ENCODE data around the gene NPAS3.

NPAS3 gene

DNA sequence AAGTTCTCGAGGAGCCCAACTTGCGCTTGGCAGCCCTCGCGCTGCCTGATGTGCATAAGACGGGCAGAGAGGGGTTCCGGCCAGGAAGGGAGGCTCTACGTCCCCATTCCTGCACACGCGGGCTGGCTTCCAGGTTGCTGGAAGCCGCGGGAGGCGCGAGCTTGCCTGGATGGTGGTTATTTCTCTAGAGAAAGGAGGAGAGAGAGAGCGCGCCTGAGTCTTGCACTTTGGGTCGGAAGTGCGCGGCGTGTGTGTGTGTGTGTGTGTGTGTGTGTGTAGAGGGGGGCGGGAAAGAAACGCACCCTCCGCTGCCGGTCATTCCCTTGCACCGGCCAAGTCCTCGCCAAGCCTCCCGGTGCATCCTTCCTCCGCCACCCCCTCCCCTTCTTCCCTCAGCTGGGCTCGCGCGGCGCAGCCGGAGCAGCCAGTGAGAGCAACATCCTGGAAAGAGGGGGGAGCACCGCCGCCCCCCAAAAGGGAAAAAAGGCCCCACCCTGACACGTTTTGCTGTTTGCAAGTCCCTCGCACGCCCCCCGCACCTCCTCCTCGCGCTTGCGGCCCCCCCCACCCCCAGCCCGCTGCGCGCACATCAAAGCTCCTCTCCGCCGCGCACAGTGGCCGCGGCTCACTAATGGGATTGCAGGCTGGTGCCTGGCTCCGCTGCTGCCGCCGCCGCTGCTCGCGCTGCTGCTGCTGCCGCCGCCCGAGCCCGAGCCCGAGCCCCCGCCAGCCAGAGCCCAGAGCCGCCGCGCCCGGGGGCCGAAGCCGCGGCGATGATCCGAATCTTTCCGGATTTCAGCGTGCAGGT, 4.4 kb upstream of the NPAS3 start:
- TF ChIP-seq SPI1 (IDR thresholded peaks at IDR 0.05; ENCODE audit: borderline replicate concordance, low read depth) (no peak), POLR2AphosphoS5 (IDR thresholded peaks at IDR 0.05; ENCODE audit: low read depth) (no peak), GABPA (IDR thresholded peaks at IDR 0.05; ENCODE audit: low read depth) (no peak)
- TF ChIP-seq, protein P1, sequence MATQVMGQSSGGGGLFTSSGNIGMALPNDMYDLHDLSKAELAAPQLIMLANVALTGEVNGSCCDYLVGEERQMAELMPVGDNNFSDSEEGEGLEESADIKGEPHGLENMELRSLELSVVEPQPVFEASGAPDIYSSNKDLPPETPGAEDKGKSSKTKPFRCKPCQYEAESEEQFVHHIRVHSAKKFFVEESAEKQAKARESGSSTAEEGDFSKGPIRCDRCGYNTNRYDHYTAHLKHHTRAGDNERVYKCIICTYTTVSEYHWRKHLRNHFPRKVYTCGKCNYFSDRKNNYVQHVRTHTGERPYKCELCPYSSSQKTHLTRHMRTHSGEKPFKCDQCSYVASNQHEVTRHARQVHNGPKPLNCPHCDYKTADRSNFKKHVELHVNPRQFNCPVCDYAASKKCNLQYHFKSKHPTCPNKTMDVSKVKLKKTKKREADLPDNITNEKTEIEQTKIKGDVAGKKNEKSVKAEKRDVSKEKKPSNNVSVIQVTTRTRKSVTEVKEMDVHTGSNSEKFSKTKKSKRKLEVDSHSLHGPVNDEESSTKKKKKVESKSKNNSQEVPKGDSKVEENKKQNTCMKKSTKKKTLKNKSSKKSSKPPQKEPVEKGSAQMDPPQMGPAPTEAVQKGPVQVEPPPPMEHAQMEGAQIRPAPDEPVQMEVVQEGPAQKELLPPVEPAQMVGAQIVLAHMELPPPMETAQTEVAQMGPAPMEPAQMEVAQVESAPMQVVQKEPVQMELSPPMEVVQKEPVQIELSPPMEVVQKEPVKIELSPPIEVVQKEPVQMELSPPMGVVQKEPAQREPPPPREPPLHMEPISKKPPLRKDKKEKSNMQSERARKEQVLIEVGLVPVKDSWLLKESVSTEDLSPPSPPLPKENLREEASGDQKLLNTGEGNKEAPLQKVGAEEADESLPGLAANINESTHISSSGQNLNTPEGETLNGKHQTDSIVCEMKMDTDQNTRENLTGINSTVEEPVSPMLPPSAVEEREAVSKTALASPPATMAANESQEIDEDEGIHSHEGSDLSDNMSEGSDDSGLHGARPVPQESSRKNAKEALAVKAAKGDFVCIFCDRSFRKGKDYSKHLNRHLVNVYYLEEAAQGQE (IDR thresholded peaks at IDR 0.05; ENCODE audit: insufficient replicate concordance, low read depth), result no peak
- TF ChIP-seq, protein P2, sequence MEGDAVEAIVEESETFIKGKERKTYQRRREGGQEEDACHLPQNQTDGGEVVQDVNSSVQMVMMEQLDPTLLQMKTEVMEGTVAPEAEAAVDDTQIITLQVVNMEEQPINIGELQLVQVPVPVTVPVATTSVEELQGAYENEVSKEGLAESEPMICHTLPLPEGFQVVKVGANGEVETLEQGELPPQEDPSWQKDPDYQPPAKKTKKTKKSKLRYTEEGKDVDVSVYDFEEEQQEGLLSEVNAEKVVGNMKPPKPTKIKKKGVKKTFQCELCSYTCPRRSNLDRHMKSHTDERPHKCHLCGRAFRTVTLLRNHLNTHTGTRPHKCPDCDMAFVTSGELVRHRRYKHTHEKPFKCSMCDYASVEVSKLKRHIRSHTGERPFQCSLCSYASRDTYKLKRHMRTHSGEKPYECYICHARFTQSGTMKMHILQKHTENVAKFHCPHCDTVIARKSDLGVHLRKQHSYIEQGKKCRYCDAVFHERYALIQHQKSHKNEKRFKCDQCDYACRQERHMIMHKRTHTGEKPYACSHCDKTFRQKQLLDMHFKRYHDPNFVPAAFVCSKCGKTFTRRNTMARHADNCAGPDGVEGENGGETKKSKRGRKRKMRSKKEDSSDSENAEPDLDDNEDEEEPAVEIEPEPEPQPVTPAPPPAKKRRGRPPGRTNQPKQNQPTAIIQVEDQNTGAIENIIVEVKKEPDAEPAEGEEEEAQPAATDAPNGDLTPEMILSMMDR (IDR thresholded peaks at IDR 0.05; ENCODE audit: insufficient read depth, low read length), result no peak
- no peak for DNase-seq (ENCODE audit: low read depth in 1 of 2, low spot score in 1 of 2)
- Histone ChIP-seq H3K27me3 (ENCODE audit: insufficient read depth, poor library complexity, severe bottlenecking) (peaks cover 62% of the 10 kb centered on the region), H3K4me3 (replicated peaks; ENCODE audit: insufficient read depth, low read length) (no peak overlapping the region), H3K27ac (replicated peaks) (no peak overlapping the region)

DNA sequence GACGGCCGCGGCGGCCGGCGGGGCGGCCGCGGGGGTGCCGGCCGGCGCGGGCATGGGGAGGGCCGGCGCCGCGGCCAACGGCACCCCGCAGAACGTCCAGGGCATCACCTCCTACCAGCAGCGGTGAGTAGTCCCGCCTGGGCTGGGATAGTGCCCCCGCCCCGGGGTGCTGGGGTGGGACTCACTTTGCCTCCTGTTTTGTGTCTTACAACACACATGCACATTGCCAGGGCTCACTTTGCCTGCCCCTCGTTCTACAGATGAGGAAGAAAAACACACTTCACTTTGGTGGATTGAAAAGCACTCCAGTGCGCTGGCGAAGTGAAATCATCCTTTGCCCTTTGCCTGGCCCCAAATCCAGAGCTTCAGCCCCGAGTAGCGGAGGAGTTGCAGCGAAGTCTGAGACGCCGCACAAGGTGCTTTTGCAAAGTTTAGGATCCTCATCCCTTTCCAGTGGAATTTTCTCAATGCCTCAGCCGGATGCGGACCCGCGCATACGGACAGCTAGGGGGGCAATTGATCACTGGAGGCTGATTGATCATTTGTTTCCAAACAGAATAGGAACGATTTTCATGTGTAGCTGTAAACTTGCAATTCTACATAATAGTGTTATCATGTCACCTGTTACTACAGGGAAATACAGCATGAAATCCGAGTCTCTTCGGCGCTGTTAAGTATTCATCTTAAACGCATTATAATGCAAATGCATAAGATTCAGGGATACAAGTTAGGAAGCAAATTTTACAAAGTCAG, 3.6 kb upstream of the NPAS3 start:
- Histone ChIP-seq H3K4me3 (replicated peaks; ENCODE audit: insufficient read depth, low read length) (no peak overlapping the region), H3K27ac (replicated peaks) (no peak overlapping the region), H3K27me3 (ENCODE audit: insufficient read depth, poor library complexity, severe bottlenecking) (peaks cover 64% of the 10 kb centered on the region)
- TF ChIP-seq, protein P2 (IDR thresholded peaks at IDR 0.05; ENCODE audit: insufficient read depth, low read length), result no peak
- no peak for TF ChIP-seq GABPA (IDR thresholded peaks at IDR 0.05; ENCODE audit: low read depth)
- TF ChIP-seq SPI1 (IDR thresholded peaks at IDR 0.05; ENCODE audit: borderline replicate concordance, low read depth), result no peak
- TF ChIP-seq POLR2AphosphoS5 (IDR thresholded peaks at IDR 0.05; ENCODE audit: low read depth), result no peak
- TF ChIP-seq, protein P1 (IDR thresholded peaks at IDR 0.05; ENCODE audit: insufficient replicate concordance, low read depth), result no peak
- DNase-seq (ENCODE audit: low read depth in 1 of 2, low spot score in 1 of 2), result no peak

DNA sequence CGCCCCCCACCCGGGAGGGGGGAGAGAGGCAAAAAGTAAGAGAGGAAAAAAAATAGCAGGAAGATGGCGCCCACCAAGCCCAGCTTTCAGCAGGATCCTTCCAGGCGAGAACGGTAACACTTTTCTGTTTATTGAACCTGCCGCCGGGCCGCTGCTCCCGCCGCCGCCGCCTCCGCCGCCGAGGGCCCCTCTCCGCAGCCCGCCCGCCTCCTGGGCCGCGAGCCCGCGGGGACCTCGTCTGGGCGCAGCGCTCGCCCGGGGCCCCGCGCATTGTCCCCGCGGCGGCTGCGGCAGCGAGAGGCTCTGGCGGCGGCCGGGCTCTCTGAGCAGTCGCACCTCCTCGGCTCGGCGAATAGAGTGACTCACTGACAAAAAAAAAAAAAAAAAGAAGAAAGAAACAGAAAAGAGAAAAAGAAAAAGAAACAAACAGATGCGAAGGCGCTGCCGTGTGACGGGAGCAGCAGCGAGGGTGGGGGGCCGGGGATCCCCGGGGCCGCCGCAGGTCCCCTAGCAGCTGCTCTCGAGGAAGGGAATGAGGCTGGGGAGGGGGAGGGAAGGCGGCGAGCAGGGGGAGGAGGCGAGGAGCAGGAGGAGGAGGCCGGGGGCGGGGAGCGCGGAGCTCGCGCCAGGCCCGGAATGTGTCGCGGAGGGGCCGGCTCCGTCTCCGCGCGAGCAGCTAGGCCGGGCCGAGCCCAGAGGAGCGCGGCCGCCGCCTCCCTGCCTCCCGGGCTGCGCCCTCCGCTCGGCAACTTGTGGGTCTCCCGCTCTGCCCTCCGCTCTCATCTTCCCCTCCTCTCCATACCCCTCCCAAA, 781 bp downstream of the NPAS3 start:
- no peak for TF ChIP-seq POLR2AphosphoS5 (IDR thresholded peaks at IDR 0.05; ENCODE audit: low read depth)
- TF ChIP-seq, protein P1 (IDR thresholded peaks at IDR 0.05; ENCODE audit: insufficient replicate concordance, low read depth), result no peak
- TF ChIP-seq GABPA (IDR thresholded peaks at IDR 0.05; ENCODE audit: low read depth), result no peak
- TF ChIP-seq SPI1 (IDR thresholded peaks at IDR 0.05; ENCODE audit: borderline replicate concordance, low read depth), result no peak
- TF ChIP-seq, protein P2 (IDR thresholded peaks at IDR 0.05; ENCODE audit: insufficient read depth, low read length), result no peak
- H3K4me3 ChIP-seq (replicated peaks; ENCODE audit: insufficient read depth, low read length), result no peak overlapping the region
- no peak for DNase-seq (ENCODE audit: low read depth in 1 of 2, low spot score in 1 of 2)
- peaks cover 44% of the 10 kb centered on the region for H3K27me3 ChIP-seq (ENCODE audit: insufficient read depth, poor library complexity, severe bottlenecking)
- H3K27ac ChIP-seq (replicated peaks), result no peak overlapping the region

Data from HL-60 (cell line).